CD1c-positive myeloid dendritic cell (primary cell): ENCODE results near the gene FAM20A.

Source experiments
- DNase-seq: peaks from one replicate; pipeline ENCODE4 v3.0.0-alpha.2; 2016; ENCODE audit errors: extremely low spot score

Gene FAM20A

GRCh38 chr17:68600931-68601564 lies at the start of gene FAM20A:
Gene FAM20A (minus strand): TSS chr17:68601367. CDS start chr17:68600666, 701 bp downstream.
- peak; percentile 46 for DNase-seq

- no peak for DNase-seq
Observed at GRCh38 chr17:68649324-68649723, 48.2 kb upstream of the FAM20A start.

GRCh38 chr17:68646626-68647526 lies 45.7 kb upstream of the FAM20A start:
- DNase-seq: no peak

- DNase-seq: no peak
Observed at GRCh38 chr17:68642118-68642412, 40.9 kb upstream of the FAM20A start.

GRCh38 chr17:68641276-68642117 lies 40.3 kb upstream of the FAM20A start:
- DNase-seq: no peak

- no peak for DNase-seq
Observed at GRCh38 chr17:68640242-68640989, 39.2 kb upstream of the FAM20A start.

- no peak for DNase-seq
Observed at GRCh38 chr17:68634345-68634876, 33.2 kb upstream of the FAM20A start.

- DNase-seq: no peak
Observed at GRCh38 chr17:68628576-68628957, 27.4 kb upstream of the FAM20A start.

GRCh38 chr17:68627956-68628575 lies 26.9 kb upstream of the FAM20A start:
- peak; percentile 65 for DNase-seq

- DNase-seq: no peak
Observed at GRCh38 chr17:68624381-68624780, 23.2 kb upstream of the FAM20A start.

- DNase-seq: no peak
Observed at GRCh38 chr17:68623811-68624210, 22.6 kb upstream of the FAM20A start.

GRCh38 chr17:68622423-68622822 lies 21.3 kb upstream of the FAM20A start:
- DNase-seq: no peak

- DNase-seq: no peak
Observed at GRCh38 chr17:68621065-68621464, 19.9 kb upstream of the FAM20A start.

- DNase-seq: no peak
Observed at GRCh38 chr17:68616334-68616733, 15.2 kb upstream of the FAM20A start.

GRCh38 chr17:68614718-68615117 lies 13.6 kb upstream of the FAM20A start:
- no peak for DNase-seq

- DNase-seq: peak; percentile 86
Observed at GRCh38 chr17:68613739-68614298, 12.7 kb upstream of the FAM20A start.

- no peak for DNase-seq
Observed at GRCh38 chr17:68612923-68613292, 11.7 kb upstream of the FAM20A start.

- no peak for DNase-seq
Observed at GRCh38 chr17:68612209-68612922, 11.2 kb upstream of the FAM20A start.

GRCh38 chr17:68611353-68612208 lies 10.4 kb upstream of the FAM20A start:
- no peak for DNase-seq
